ENCODE results near the gene SLC9A3. TPM values are rescaled to one million over a fixed set of nuclear protein-coding genes. Genes with fewer than 3 reads are reported as not detected.

Gene SLC9A3
- total RNA-seq, 3 donors from 2014 or later (not counting 1 experiment from before 2014, with no cell fraction given), result 0.61 to 1.1 (median 0.73) TPM

DNA sequence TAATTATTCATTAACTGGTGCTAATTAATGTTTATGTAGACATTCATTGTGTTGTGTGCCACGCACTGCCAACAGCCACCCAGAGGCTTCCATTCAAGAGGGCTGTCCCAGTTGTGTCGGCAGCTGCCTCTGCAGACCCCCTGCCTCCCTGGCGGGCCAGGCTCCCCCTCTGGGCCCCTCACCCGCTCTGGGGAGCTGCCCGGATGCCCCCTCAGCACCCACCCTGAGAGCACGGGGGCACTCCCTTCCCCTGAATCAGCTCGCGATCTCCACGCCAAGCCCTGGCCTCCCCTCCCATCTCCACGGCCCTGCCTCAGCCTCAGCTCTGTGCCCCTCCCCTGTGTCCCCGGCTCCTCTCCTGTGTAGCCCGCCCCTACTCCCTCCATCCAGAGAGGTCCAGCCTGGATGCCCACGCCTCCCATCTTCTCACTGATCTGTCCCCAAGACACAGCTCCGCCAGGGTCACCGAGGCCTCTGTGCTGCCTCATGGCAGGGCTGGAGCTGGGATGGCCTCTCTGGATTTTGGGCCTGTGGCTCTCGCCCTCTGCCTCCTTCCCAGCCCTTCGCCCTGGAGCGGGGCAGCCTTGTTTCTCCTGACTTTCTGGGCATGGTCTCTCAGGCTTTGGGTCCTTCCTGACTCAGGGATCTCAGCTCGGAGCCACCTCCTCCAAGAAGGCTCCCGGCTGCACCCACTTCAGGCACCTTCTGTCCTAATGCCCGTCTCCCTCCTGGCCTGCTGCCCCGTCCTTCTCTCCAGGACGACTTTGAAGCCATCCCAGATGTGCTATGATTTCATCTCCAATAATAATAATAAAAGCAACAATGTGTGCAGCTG lies 16.0 kb upstream of the SLC9A3 start:
- Mint-ChIP-seq H3K27ac (no peak overlapping the region), H3K9me3 (no peaks in the 10 kb centered on the region), H3K27me3 (ENCODE audit: low read depth in 2 of 2) (peaks cover 6 to 10% of the 10 kb centered on the region in 2 donors), H3K36me3 (no peaks in the 10 kb centered on the region), H3K4me3 (no peak overlapping the region), H3K4me1 (peaks cover 7 to 28% of the 10 kb centered on the region in 2 donors)
- peaks cover 20% of the 10 kb centered on the region for H3K4me1 ChIP-seq (ENCODE audit: control insufficient read depth, insufficient read depth, low read length)
- ATAC-seq (no peak), DNase-seq (no peak)
- H3K4me3 ChIP-seq (ENCODE audit: low read length), result no peak overlapping the region
- TF ChIP-seq, protein P1, sequence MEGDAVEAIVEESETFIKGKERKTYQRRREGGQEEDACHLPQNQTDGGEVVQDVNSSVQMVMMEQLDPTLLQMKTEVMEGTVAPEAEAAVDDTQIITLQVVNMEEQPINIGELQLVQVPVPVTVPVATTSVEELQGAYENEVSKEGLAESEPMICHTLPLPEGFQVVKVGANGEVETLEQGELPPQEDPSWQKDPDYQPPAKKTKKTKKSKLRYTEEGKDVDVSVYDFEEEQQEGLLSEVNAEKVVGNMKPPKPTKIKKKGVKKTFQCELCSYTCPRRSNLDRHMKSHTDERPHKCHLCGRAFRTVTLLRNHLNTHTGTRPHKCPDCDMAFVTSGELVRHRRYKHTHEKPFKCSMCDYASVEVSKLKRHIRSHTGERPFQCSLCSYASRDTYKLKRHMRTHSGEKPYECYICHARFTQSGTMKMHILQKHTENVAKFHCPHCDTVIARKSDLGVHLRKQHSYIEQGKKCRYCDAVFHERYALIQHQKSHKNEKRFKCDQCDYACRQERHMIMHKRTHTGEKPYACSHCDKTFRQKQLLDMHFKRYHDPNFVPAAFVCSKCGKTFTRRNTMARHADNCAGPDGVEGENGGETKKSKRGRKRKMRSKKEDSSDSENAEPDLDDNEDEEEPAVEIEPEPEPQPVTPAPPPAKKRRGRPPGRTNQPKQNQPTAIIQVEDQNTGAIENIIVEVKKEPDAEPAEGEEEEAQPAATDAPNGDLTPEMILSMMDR (IDR thresholded peaks at IDR 0.05), result no peak
- 75% methylated on average over 23 of the region's 23 CpGs for WGBS (ENCODE audit: insufficient coverage)
- no peaks in the 10 kb centered on the region for H3K36me3 ChIP-seq (ENCODE audit: control insufficient read depth, insufficient read depth, low read length)
- no peaks in the 10 kb centered on the region for H3K9me3 ChIP-seq (ENCODE audit: control insufficient read depth, insufficient read depth, low read length)
- intact Hi-C loops (cut with micrococcal nuclease), result no loop called here
- H3K27ac ChIP-seq (ENCODE audit: low read length), result no peak overlapping the region
- peaks cover 2% of the 10 kb centered on the region for H3K27me3 ChIP-seq (ENCODE audit: control insufficient read depth, insufficient read depth, low read length)

DNA sequence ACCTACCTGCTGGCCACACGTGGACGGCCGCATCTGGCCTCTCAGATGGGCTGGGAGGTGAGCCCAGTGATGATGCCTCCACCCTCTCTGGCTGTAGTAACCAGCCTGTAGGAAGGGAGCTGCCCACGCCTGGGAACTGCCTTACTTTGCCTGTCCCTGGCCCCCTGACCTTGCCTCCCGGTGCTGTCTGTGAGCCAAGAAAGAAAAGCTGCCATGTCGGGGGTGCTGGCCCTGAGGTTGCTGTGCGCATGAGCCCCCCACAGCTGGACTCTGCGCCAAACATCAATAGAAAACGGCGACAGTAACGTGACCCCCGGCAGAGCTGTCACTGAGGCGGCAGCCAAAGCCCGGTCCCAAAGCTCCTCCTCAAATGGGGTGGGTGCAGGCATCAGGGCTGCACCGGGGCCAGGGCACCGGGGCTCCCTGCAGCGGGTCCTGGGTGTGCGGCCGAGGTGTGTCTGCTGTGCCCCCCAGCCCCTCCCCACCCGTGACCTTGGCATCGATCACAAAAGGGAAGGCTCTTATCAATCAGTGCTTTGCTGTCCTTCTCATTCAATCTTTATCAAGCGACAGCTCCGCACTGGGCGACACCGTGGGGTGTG lies 15.3 kb upstream of the SLC9A3 start:
- TF ChIP-seq, protein P1 (IDR thresholded peaks at IDR 0.05), result no peak

DNA sequence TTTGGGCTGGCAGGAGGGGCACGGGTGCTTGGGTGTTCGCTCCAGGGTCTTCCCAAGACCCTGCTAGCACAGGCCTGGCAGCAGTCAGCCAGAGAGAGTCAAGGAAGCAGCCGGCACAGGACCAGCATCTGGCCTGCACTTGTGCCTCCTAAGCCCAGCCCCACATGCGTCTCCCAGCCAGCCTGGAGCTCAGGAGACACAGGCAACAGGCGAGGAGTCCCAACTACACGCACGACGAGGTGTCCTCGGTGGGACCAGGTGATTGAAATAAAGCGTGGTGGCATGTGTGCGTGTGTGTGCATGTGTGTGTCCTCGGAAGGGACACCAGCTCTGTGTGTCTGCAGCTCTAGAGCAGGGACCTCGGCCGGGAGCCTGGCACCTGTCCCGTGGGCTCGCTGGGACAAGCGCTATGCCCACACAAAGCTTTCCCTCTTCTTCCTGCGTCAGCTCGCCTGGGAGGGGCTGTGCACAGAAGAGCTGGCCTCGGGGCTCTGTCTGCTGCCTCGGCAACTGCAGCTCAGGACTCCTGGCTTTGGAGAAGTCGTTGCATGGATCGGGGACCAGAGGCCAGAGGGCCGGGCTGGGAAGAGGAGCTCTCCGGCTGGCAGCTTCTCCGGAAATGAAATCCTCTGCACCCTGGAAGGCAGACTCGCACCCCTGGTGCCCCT lies 14.7 kb upstream of the SLC9A3 start:
- intact Hi-C loops (cut with micrococcal nuclease), result no loop called here
- ATAC-seq, result no peak
- no peak overlapping the region for H3K4me3 ChIP-seq (ENCODE audit: low read length)
- H3K27me3 ChIP-seq (ENCODE audit: control insufficient read depth, insufficient read depth, low read length), result peaks cover 2% of the 10 kb centered on the region
- WGBS (ENCODE audit: insufficient coverage), result 78% methylated on average over 27 of the region's 27 CpGs
- H3K4me3 Mint-ChIP-seq, result no peak overlapping the region
- no peaks in the 10 kb centered on the region for H3K9me3 ChIP-seq (ENCODE audit: control insufficient read depth, insufficient read depth, low read length)
- H3K27me3 Mint-ChIP-seq (ENCODE audit: low read depth in 2 of 2), result peaks cover 6 to 10% of the 10 kb centered on the region in 2 donors
- H3K27ac ChIP-seq (ENCODE audit: low read length), result no peak overlapping the region
- H3K4me1 Mint-ChIP-seq, result peaks cover 7 to 19% of the 10 kb centered on the region in 2 donors
- no peaks in the 10 kb centered on the region for H3K36me3 ChIP-seq (ENCODE audit: control insufficient read depth, insufficient read depth, low read length)
- H3K9me3 Mint-ChIP-seq, result no peaks in the 10 kb centered on the region
- no peak overlapping the region for H3K27ac Mint-ChIP-seq
- H3K36me3 Mint-ChIP-seq, result no peaks in the 10 kb centered on the region
- DNase-seq, result no peak
- TF ChIP-seq, protein P1 (IDR thresholded peaks at IDR 0.05), result no peak
- H3K4me1 ChIP-seq (ENCODE audit: control insufficient read depth, insufficient read depth, low read length), result peaks cover 11% of the 10 kb centered on the region

More for the DNA sequence above, 15.3 kb upstream of the SLC9A3 start:
- Histone ChIP-seq H3K27ac (ENCODE audit: low read length) (no peak overlapping the region), H3K9me3 (ENCODE audit: control insufficient read depth, insufficient read depth, low read length) (no peaks in the 10 kb centered on the region), H3K36me3 (ENCODE audit: control insufficient read depth, insufficient read depth, low read length) (no peaks in the 10 kb centered on the region), H3K27me3 (ENCODE audit: control insufficient read depth, insufficient read depth, low read length) (peaks cover 2% of the 10 kb centered on the region), H3K4me3 (ENCODE audit: low read length) (no peak overlapping the region), H3K4me1 (ENCODE audit: control insufficient read depth, insufficient read depth, low read length) (peaks cover 18% of the 10 kb centered on the region)
- WGBS (ENCODE audit: insufficient coverage), result 62% methylated on average over 25 of the region's 25 CpGs
- H3K27ac Mint-ChIP-seq, result no peak overlapping the region
- H3K36me3 Mint-ChIP-seq, result no peaks in the 10 kb centered on the region
- H3K9me3 Mint-ChIP-seq, result no peaks in the 10 kb centered on the region
- ATAC-seq (no peak), DNase-seq (no peak)
- peaks cover 6 to 10% of the 10 kb centered on the region in 2 donors for H3K27me3 Mint-ChIP-seq (ENCODE audit: low read depth in 2 of 2)
- intact Hi-C loops (cut with micrococcal nuclease), result no loop called here
- no peak overlapping the region for H3K4me3 Mint-ChIP-seq
- peaks cover 7 to 26% of the 10 kb centered on the region in 2 donors for H3K4me1 Mint-ChIP-seq
